ENCODE measurements around the gene EHD4.

DNA sequence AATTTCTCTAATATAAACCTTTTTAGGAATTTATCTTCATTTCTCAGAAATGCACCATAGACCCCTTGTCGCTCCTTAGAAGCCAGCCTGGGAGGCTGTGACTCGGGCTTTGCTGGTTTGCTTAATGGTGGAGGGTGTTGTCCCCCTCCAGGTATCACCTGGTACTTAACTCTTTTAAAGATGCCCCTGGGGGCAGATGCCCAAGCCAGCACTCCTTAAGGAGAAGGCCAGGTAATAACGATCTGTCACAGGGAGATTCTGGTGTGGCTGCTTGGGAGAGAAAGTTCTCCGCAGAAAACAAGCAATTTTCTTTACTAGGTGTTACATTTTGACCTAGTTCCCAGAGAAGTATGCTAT, 22.3 kb downstream of the EHD4 start:
- TF ChIP-seq, protein P1, sequence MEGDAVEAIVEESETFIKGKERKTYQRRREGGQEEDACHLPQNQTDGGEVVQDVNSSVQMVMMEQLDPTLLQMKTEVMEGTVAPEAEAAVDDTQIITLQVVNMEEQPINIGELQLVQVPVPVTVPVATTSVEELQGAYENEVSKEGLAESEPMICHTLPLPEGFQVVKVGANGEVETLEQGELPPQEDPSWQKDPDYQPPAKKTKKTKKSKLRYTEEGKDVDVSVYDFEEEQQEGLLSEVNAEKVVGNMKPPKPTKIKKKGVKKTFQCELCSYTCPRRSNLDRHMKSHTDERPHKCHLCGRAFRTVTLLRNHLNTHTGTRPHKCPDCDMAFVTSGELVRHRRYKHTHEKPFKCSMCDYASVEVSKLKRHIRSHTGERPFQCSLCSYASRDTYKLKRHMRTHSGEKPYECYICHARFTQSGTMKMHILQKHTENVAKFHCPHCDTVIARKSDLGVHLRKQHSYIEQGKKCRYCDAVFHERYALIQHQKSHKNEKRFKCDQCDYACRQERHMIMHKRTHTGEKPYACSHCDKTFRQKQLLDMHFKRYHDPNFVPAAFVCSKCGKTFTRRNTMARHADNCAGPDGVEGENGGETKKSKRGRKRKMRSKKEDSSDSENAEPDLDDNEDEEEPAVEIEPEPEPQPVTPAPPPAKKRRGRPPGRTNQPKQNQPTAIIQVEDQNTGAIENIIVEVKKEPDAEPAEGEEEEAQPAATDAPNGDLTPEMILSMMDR (IDR thresholded peaks at IDR 0.05; ENCODE audit: extremely low read depth in 1 of 2, insufficient read depth in 1 of 2, low read depth in 1 of 2, low read length in 2 of 2) = no peak
- TF ChIP-seq JUN (IDR thresholded peaks at IDR 0.05; ENCODE audit: borderline replicate concordance, insufficient read depth, insufficient read length, low read depth) = no peak
- no peak for TF ChIP-seq GATA2 (IDR thresholded peaks at IDR 0.05; ENCODE audit: insufficient read depth, insufficient read length, low read depth, low read length)
